Tibial nerve (tissue), 4 donors: ENCODE results near the gene RAB19. TPM values are rescaled to one million over a fixed set of nuclear protein-coding genes. Genes with fewer than 3 reads are reported as not detected.

Source experiments
- DNase-seq, 2 donors: peaks; one replicate each; pipeline ENCODE4 v3.0.0-alpha.2; 2019; ENCODE audit warnings: low spot score in 2 of 2
- H3K27ac ChIP-seq, 4 donors: fragments of 200-600 bp; sonication (generic) in 3 of 4; one replicate each; pipeline ENCODE4 v1.5.1; 2017 to 2019; ENCODE audit warnings: mild to moderate bottlenecking in 1 of 4
- H3K27me3 ChIP-seq, 2 donors: fragments of 200-600 bp; sonication (generic) in 1 of 2; one replicate each; pipeline versions ENCODE4 v1.5.1 to v1.6.0; 2017 to 2019
- H3K36me3 ChIP-seq, 3 donors: fragments of 200-600 bp; sonication (generic); one replicate each; pipeline ENCODE4 v1.5.1; 2018 to 2019
- H3K4me1 ChIP-seq, 4 donors: fragments of 200-600 bp; sonication (generic) in 3 of 4; one replicate each; pipeline ENCODE4 v1.5.1; 2017 to 2019
- H3K4me3 ChIP-seq, 4 donors: fragments of 200-600 bp; sonication (generic) in 3 of 4; one replicate each; pipeline ENCODE4 v1.5.1; 2017 to 2019; ENCODE audit warnings: mild to moderate bottlenecking in 1 of 4, moderate library complexity in 1 of 4
- H3K9me3 ChIP-seq, 4 donors: fragments of 200-600 bp; sonication (generic) in 3 of 4; one replicate each; pipeline ENCODE4 v1.5.1; 2017 to 2019
- EP300 ChIP-seq, 2 donors: sonication (generic); formaldehyde crosslinking; IDR thresholded peaks; one replicate each; pipeline ENCODE4 v1.6.1; 2017; ENCODE audit warnings: antibody characterized with exemption in 2 of 2, mild to moderate bottlenecking in 1 of 2
- POLR2A ChIP-seq, 2 donors: fragments of 450-650 bp; IDR thresholded peaks; one replicate each; pipeline ENCODE4 v1.6.1; 2017; ENCODE audit warnings: antibody characterized with exemption in 2 of 2, mild to moderate bottlenecking in 2 of 2, moderate library complexity in 2 of 2
- WGBS, 2 donors: methylation state at CpG; one replicate each; pipeline ENCODE4 v1.1.5; 2018; 5-methylcytosine and 5-hydroxymethylcytosine counted together
- total RNA-seq, 4 donors: library from RNA; depleted of rRNA; stranded (reverse); fragments of >200 nt; gene quantifications; one replicate each; pipeline ENCODE4 v1.1.0, GENCODE V29; 2016
- TF ChIP-seq, protein P1 (sequence below), 5 experiments: fragments of 200-600 bp in 3 of 5; fragments of 450-650 bp in 2 of 5; sonication (generic) in 3 of 5; IDR thresholded peaks; one replicate each; pipeline ENCODE4 v1.5.1; 2016 to 2019; ENCODE audit warnings: antibody characterized with exemption in 5 of 5, mild to moderate bottlenecking in 3 of 5, moderate library complexity in 2 of 5

The RAB19 gene
- total RNA-seq: not detected

DNA sequence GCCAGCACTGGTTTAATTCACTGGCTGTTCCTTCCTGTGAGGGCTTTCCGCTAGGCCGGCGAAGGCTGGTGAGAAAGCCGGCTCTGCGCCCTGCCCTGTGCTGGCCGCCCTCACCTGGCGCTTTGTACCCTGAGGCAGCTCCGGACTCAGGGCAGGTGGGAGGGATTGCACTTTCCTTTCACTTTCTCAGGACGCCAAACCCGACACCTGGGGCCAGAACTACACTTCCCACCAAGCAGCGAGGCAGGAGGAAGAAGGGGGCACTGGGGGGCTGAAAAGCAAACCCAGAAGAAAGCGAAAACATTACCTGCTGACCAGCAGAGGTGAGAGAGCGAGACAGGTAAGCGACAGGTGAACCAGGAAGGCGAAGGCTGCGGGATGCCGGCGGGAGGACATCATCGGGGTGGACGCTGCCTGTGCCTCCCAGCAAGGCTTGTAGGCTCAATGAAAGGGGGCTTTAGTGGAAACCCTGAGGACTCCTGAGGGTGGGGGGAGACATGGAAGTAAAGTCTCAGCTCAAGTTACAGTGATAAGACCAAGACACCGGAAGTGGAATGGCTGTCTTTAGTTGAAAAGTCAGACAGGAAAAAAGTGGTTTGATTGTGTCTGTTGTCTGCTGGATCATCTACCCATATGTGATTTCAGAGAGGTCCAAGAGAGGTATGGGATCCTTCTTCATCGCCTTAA, at the start of gene RAB19:
Gene RAB19, plus strand, starts transcription at position 181 of the 687 bp plus-strand sequence. CDS start 3,589 bp downstream, outside the sequence.
- no peak for DNase-seq
- 20 to 22% methylated on average over 22 of the region's 22 CpGs for WGBS, 2 donors
- peaks cover 0 to 14% of the 10 kb centered on the region in 2 donors for H3K27me3 ChIP-seq

DNA sequence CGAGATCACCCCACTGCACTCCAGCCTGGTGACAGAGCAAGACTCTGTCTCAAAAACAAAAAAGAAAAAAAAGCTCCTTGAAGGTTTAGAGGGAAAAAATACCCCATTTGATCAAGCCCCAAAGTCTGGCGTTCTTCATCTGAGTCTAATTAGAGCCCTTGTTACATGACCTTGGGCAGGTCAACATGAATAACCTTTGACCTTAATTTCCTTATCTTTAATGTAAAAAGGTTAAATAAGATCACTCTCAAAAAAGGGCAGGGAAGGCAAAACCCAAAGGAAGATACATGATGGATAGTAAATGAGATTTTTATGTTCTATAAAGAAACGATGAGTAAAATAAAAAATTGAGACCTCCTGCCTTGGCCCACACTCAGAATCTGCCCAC, 45.8 kb upstream of the RAB19 start:
- no peaks in the 10 kb centered on the region for H3K9me3 ChIP-seq
- H3K27me3 ChIP-seq: no peaks in the 10 kb centered on the region
- H3K4me1 ChIP-seq: peaks cover 0 to 6% (median 0%) of the 10 kb centered on the region in 4 donors
- no peak for DNase-seq
- TF ChIP-seq EP300 (IDR thresholded peaks at IDR 0.05) (no peak), POLR2A (IDR thresholded peaks at IDR 0.05) (no peak)
- TF ChIP-seq, protein P1, sequence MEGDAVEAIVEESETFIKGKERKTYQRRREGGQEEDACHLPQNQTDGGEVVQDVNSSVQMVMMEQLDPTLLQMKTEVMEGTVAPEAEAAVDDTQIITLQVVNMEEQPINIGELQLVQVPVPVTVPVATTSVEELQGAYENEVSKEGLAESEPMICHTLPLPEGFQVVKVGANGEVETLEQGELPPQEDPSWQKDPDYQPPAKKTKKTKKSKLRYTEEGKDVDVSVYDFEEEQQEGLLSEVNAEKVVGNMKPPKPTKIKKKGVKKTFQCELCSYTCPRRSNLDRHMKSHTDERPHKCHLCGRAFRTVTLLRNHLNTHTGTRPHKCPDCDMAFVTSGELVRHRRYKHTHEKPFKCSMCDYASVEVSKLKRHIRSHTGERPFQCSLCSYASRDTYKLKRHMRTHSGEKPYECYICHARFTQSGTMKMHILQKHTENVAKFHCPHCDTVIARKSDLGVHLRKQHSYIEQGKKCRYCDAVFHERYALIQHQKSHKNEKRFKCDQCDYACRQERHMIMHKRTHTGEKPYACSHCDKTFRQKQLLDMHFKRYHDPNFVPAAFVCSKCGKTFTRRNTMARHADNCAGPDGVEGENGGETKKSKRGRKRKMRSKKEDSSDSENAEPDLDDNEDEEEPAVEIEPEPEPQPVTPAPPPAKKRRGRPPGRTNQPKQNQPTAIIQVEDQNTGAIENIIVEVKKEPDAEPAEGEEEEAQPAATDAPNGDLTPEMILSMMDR (IDR thresholded peaks at IDR 0.05): no peak
- no peak overlapping the region for H3K4me3 ChIP-seq
- 80 to 81% methylated on average over 3 of the region's 3 CpGs for whole genome bisulfite sequencing, 2 donors
- H3K27ac ChIP-seq: peak overlapping the region in 1 of 4 donors; percentile 25
- peaks cover 0 to 54% (median 0%) of the 10 kb centered on the region in 3 donors for H3K36me3 ChIP-seq

More for the DNA sequence above, at the start of gene RAB19:
- TF ChIP-seq EP300 (IDR thresholded peaks at IDR 0.05) (no peak), POLR2A (IDR thresholded peaks at IDR 0.05) (no peak)
- TF ChIP-seq, protein P1 (IDR thresholded peaks at IDR 0.05): no peak
- H3K4me3 ChIP-seq: peak within 1 kb of the TSS in 2 of 4 donors; percentile 34 to 47
- no peaks in the 10 kb centered on the region for H3K36me3 ChIP-seq
- peak within 1 kb of the TSS in 1 of 4 donors; percentile 68 for H3K27ac ChIP-seq
- no peaks in the 10 kb centered on the region for H3K9me3 ChIP-seq
- H3K4me1 ChIP-seq: no peaks in the 10 kb centered on the region

GRCh38 chr7:140358412-140359051, 45.3 kb upstream of the RAB19 start:
- no peaks in the 10 kb centered on the region for H3K27me3 ChIP-seq
- TF ChIP-seq, protein P1 (IDR thresholded peaks at IDR 0.05): no peak
- TF ChIP-seq POLR2A (IDR thresholded peaks at IDR 0.05): no peak
- no peak for TF ChIP-seq EP300 (IDR thresholded peaks at IDR 0.05)
- peak overlapping the region in 1 of 4 donors; percentile 14 for H3K4me3 ChIP-seq
- no peaks in the 10 kb centered on the region for H3K9me3 ChIP-seq
- WGBS, 2 donors: 65 to 82% methylated on average over 10 of the region's 10 CpGs
- H3K27ac ChIP-seq: peak overlapping the region in 2 of 4 donors; percentile 3 to 25
- DNase-seq: no peak
- peaks cover 0 to 49% (median 0%) of the 10 kb centered on the region in 3 donors for H3K36me3 ChIP-seq
- peaks cover 0 to 6% (median 0%) of the 10 kb centered on the region in 4 donors for H3K4me1 ChIP-seq

- Histone ChIP-seq H3K9me3 (no peaks in the 10 kb centered on the region), H3K36me3 (peaks cover 0 to 33% (median 0%) of the 10 kb centered on the region in 3 donors), H3K4me3 (no peak overlapping the region), H3K4me1 (peaks cover 0 to 18% (median 0%) of the 10 kb centered on the region in 4 donors), H3K27ac (no peak overlapping the region), H3K27me3 (no peaks in the 10 kb centered on the region)
- 90 to 91% methylated on average over 6 of the region's 6 CpGs for WGBS, 2 donors
- DNase-seq: no peak
- TF ChIP-seq, protein P1 (IDR thresholded peaks at IDR 0.05): no peak
- no peak for TF ChIP-seq EP300 (IDR thresholded peaks at IDR 0.05)
- no peak for TF ChIP-seq POLR2A (IDR thresholded peaks at IDR 0.05)
Measured at GRCh38 chr7:140360697-140361229, 43.1 kb upstream of the RAB19 start.

DNA sequence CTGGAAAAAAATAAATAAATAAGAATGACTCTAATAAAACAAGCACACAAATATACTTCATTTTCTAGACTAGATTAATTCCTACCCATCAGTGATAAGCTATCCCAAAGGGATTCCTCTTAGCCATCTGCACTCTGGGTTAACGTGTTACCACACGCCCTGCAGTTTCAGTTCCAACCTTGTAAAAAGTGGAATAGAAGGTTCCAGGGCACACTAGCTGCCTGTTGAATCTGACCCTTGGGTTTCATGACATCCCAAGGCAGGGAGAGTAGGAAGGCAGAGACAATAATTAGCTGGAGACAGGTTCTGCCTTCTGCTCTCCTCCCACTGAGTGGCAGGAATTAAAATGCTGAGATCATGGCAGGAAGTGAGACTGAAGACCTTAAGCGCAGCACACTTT, 39.0 kb upstream of the RAB19 start:
- peaks cover 0 to 40% (median 0%) of the 10 kb centered on the region in 3 donors for H3K36me3 ChIP-seq
- no peak for DNase-seq
- no peak overlapping the region for H3K27ac ChIP-seq
- H3K9me3 ChIP-seq: no peaks in the 10 kb centered on the region
- TF ChIP-seq EP300 (IDR thresholded peaks at IDR 0.05) (no peak), POLR2A (IDR thresholded peaks at IDR 0.05) (no peak)
- TF ChIP-seq, protein P1 (IDR thresholded peaks at IDR 0.05): no peak
- no peaks in the 10 kb centered on the region for H3K27me3 ChIP-seq
- no peak overlapping the region for H3K4me3 ChIP-seq
- peaks cover 0 to 12% (median 0%) of the 10 kb centered on the region in 4 donors for H3K4me1 ChIP-seq
- WGBS, 2 donors: 70 to 72% methylated on average over 3 of the region's 3 CpGs
